ENCODE data around the gene KCNK3.

DNA sequence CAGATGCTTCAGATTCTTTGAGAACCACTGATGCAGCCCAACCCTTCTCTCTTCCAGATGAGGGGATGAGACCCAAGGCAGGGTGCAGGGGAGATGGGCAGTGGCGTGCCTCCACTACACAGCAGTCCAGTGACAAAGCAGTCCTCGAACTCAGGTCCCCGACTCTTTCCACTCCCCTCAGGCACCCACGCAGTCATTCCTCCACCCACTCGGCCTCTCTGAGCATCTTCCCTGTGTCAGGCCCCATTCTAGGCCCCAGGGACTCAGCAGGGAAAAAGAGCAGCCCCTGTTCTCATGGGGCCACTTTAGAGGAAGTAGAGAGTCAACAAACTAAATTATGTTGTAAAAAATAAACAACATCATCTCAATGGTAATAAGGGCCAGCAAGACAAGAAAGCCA, 15.2 kb downstream of the KCNK3 start:
- TF ChIP-seq, protein P1, sequence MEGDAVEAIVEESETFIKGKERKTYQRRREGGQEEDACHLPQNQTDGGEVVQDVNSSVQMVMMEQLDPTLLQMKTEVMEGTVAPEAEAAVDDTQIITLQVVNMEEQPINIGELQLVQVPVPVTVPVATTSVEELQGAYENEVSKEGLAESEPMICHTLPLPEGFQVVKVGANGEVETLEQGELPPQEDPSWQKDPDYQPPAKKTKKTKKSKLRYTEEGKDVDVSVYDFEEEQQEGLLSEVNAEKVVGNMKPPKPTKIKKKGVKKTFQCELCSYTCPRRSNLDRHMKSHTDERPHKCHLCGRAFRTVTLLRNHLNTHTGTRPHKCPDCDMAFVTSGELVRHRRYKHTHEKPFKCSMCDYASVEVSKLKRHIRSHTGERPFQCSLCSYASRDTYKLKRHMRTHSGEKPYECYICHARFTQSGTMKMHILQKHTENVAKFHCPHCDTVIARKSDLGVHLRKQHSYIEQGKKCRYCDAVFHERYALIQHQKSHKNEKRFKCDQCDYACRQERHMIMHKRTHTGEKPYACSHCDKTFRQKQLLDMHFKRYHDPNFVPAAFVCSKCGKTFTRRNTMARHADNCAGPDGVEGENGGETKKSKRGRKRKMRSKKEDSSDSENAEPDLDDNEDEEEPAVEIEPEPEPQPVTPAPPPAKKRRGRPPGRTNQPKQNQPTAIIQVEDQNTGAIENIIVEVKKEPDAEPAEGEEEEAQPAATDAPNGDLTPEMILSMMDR (IDR thresholded peaks at IDR 0.05; ENCODE audit: insufficient read depth, low read length), result no peak
- TF ChIP-seq GABPA (IDR thresholded peaks at IDR 0.05; ENCODE audit: low read depth) (no peak), POLR2AphosphoS5 (IDR thresholded peaks at IDR 0.05; ENCODE audit: low read depth) (no peak)
- TF ChIP-seq, protein P2, sequence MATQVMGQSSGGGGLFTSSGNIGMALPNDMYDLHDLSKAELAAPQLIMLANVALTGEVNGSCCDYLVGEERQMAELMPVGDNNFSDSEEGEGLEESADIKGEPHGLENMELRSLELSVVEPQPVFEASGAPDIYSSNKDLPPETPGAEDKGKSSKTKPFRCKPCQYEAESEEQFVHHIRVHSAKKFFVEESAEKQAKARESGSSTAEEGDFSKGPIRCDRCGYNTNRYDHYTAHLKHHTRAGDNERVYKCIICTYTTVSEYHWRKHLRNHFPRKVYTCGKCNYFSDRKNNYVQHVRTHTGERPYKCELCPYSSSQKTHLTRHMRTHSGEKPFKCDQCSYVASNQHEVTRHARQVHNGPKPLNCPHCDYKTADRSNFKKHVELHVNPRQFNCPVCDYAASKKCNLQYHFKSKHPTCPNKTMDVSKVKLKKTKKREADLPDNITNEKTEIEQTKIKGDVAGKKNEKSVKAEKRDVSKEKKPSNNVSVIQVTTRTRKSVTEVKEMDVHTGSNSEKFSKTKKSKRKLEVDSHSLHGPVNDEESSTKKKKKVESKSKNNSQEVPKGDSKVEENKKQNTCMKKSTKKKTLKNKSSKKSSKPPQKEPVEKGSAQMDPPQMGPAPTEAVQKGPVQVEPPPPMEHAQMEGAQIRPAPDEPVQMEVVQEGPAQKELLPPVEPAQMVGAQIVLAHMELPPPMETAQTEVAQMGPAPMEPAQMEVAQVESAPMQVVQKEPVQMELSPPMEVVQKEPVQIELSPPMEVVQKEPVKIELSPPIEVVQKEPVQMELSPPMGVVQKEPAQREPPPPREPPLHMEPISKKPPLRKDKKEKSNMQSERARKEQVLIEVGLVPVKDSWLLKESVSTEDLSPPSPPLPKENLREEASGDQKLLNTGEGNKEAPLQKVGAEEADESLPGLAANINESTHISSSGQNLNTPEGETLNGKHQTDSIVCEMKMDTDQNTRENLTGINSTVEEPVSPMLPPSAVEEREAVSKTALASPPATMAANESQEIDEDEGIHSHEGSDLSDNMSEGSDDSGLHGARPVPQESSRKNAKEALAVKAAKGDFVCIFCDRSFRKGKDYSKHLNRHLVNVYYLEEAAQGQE (IDR thresholded peaks at IDR 0.05; ENCODE audit: insufficient replicate concordance, low read depth), result no peak

Measured in HL-60 (cell line).